Skeletal muscle satellite cell (primary cell): ENCODE results near the gene CCR3.
"Not testable (repeated sequence)": the region's sequence is repeated elsewhere in the genome, so short reads cannot be mapped to it uniquely, and the experiment has no call there.

Experiments
- H3K27me3 ChIP-seq: 2 replicates; pipeline ENCODE4 v1.7.0; 2013; ENCODE audit warnings: low read length; ENCODE audit not compliant: control insufficient read depth, insufficient read depth
- H3K36me3 ChIP-seq: 2 replicates; pipeline ENCODE4 v1.7.0; 2013; ENCODE audit warnings: mild to moderate bottlenecking, control low read depth, low read length; ENCODE audit not compliant: insufficient read depth
- H3K4me1 ChIP-seq: 2 replicates; pipeline ENCODE4 v1.7.0; 2013; ENCODE audit warnings: low read length; ENCODE audit not compliant: control insufficient read depth, insufficient read depth
- H3K4me2 ChIP-seq: 2 replicates; pipeline ENCODE4 v1.7.0; 2013; ENCODE audit warnings: mild to moderate bottlenecking, low read length
- H3K4me3 ChIP-seq: 2 replicates; pipeline ENCODE4 v1.7.0; 2013; ENCODE audit warnings: low read length
- H3K9ac ChIP-seq: 2 replicates; pipeline ENCODE4 v1.7.0; 2013; ENCODE audit warnings: mild to moderate bottlenecking, low read depth, low read length, moderate library complexity
- H3K9me3 ChIP-seq: replicated peaks from 2 replicates; pipeline ENCODE4 v1.7.0; 2013; ENCODE audit warnings: mild to moderate bottlenecking, control low read depth, low read length

The CCR3 gene

GRCh38 chr3:46207514-46207913, 34.7 kb upstream of the CCR3 start:
- not testable (repeated sequence) for H3K4me1 ChIP-seq, H3K4me3 ChIP-seq, H3K9ac ChIP-seq, H3K9me3 ChIP-seq, H3K36me3 ChIP-seq, H3K4me2 ChIP-seq
- H3K27me3 ChIP-seq, result peaks cover 16% of the 10 kb centered on the region

- no peak within 1 kb of the TSS for H3K9ac ChIP-seq
- H3K27me3 ChIP-seq, result peaks cover 22% of the 10 kb centered on the region
- no peak within 1 kb of the TSS for H3K4me2 ChIP-seq
- H3K4me1 ChIP-seq, result no peaks in the 10 kb centered on the region
- H3K9me3 ChIP-seq, result no peaks in the 10 kb centered on the region
- no peak within 1 kb of the TSS for H3K4me3 ChIP-seq
- H3K36me3 ChIP-seq, result no peaks in the 10 kb centered on the region
These were observed 34.0 kb upstream of the CCR3 start, which contains the start of gene CCR1 for GRCh38 chr3:46208167-46208704. Gene CCR1, minus strand, starts transcription at chr3:46208313. Its CDS starts 4,000 bp downstream, at chr3:46204313.

GRCh38 chr3:46209053-46209452, 33.2 kb upstream of the CCR3 start:
- Histone ChIP-seq H3K4me3 (no peak overlapping the region), H3K9ac (no peak overlapping the region), H3K27me3 (peaks cover 30% of the 10 kb centered on the region), H3K4me1 (no peaks in the 10 kb centered on the region), H3K36me3 (no peaks in the 10 kb centered on the region), H3K4me2 (no peak overlapping the region), H3K9me3 (no peaks in the 10 kb centered on the region)

- no peak overlapping the region for H3K4me2 ChIP-seq
- H3K9ac ChIP-seq, result no peak overlapping the region
- H3K4me3 ChIP-seq, result no peak overlapping the region
- H3K27me3 ChIP-seq, result peaks cover 38% of the 10 kb centered on the region
- no peaks in the 10 kb centered on the region for H3K36me3 ChIP-seq
- no peaks in the 10 kb centered on the region for H3K9me3 ChIP-seq
- H3K4me1 ChIP-seq, result no peaks in the 10 kb centered on the region
These were observed 32.4 kb upstream of the CCR3 start for GRCh38 chr3:46209746-46210470.

GRCh38 chr3:46212101-46212500, 30.2 kb upstream of the CCR3 start:
- no peaks in the 10 kb centered on the region for H3K9me3 ChIP-seq
- H3K36me3 ChIP-seq, result no peaks in the 10 kb centered on the region
- H3K4me3 ChIP-seq, result no peak overlapping the region
- H3K4me1 ChIP-seq, result no peaks in the 10 kb centered on the region
- peaks cover 45% of the 10 kb centered on the region for H3K27me3 ChIP-seq
- H3K4me2 ChIP-seq, result no peak overlapping the region
- H3K9ac ChIP-seq, result no peak overlapping the region

GRCh38 chr3:46213201-46213600, 29.1 kb upstream of the CCR3 start:
- H3K4me2 ChIP-seq, result no peak overlapping the region
- no peaks in the 10 kb centered on the region for H3K9me3 ChIP-seq
- no peak overlapping the region for H3K4me3 ChIP-seq
- no peak overlapping the region for H3K9ac ChIP-seq
- no peaks in the 10 kb centered on the region for H3K4me1 ChIP-seq
- no peaks in the 10 kb centered on the region for H3K36me3 ChIP-seq
- peaks cover 53% of the 10 kb centered on the region for H3K27me3 ChIP-seq

- peaks cover 53% of the 10 kb centered on the region for H3K27me3 ChIP-seq
- H3K4me1 ChIP-seq, result no peaks in the 10 kb centered on the region
- H3K9me3 ChIP-seq, result no peaks in the 10 kb centered on the region
- no peak overlapping the region for H3K9ac ChIP-seq
- no peak overlapping the region for H3K4me2 ChIP-seq
- H3K4me3 ChIP-seq, result no peak overlapping the region
- H3K36me3 ChIP-seq, result no peaks in the 10 kb centered on the region
These were observed 27.4 kb upstream of the CCR3 start for GRCh38 chr3:46214751-46215352.

GRCh38 chr3:46215810-46216414, 26.3 kb upstream of the CCR3 start:
- peaks cover 46% of the 10 kb centered on the region for H3K27me3 ChIP-seq

GRCh38 chr3:46218196-46218709, 24.0 kb upstream of the CCR3 start:
- Histone ChIP-seq H3K36me3 (no peaks in the 10 kb centered on the region), H3K4me1 (no peaks in the 10 kb centered on the region), H3K9ac (no peak overlapping the region), H3K4me2 (no peak overlapping the region), H3K4me3 (no peak overlapping the region), H3K27me3 (peaks cover 39% of the 10 kb centered on the region), H3K9me3 (no peaks in the 10 kb centered on the region)

More at GRCh38 chr3:46215810-46216414, 26.3 kb upstream of the CCR3 start:
- Histone ChIP-seq H3K4me1 (no peaks in the 10 kb centered on the region), H3K9ac (no peak overlapping the region), H3K4me2 (no peak overlapping the region), H3K4me3 (no peak overlapping the region), H3K36me3 (no peaks in the 10 kb centered on the region), H3K9me3 (no peaks in the 10 kb centered on the region)

GRCh38 chr3:46221391-46221790, 20.9 kb upstream of the CCR3 start:
- peaks cover 29% of the 10 kb centered on the region for H3K27me3 ChIP-seq
- no peaks in the 10 kb centered on the region for H3K4me1 ChIP-seq
- H3K9me3 ChIP-seq, result no peaks in the 10 kb centered on the region
- no peaks in the 10 kb centered on the region for H3K36me3 ChIP-seq
- H3K4me3 ChIP-seq, result no peak overlapping the region
- H3K4me2 ChIP-seq, result no peak overlapping the region
- H3K9ac ChIP-seq, result no peak overlapping the region

- H3K4me3 ChIP-seq, result no peak overlapping the region
- no peaks in the 10 kb centered on the region for H3K4me1 ChIP-seq
- no peak overlapping the region for H3K9ac ChIP-seq
- H3K27me3 ChIP-seq, result peaks cover 27% of the 10 kb centered on the region
- no peak overlapping the region for H3K4me2 ChIP-seq
- no peaks in the 10 kb centered on the region for H3K9me3 ChIP-seq
- H3K36me3 ChIP-seq, result no peaks in the 10 kb centered on the region
These were observed 20.3 kb upstream of the CCR3 start for GRCh38 chr3:46221938-46222337.
